Measurements from ENCODE around the gene ADGRD1.

ADGRD1 gene

GRCh38 chr12:131035245-131035681 is 81.6 kb downstream of the ADGRD1 start:
- H3K4me3 ChIP-seq (ENCODE audit: low read depth, low read length): peak overlapping the region; percentile 19
- no peak for TF ChIP-seq CTCF (IDR thresholded peaks at IDR 0.05; ENCODE audit: borderline replicate concordance, insufficient read depth, low read depth, low read length)

GRCh38 chr12:131038159-131038558 is 84.5 kb downstream of the ADGRD1 start:
- no peak overlapping the region for H3K4me3 ChIP-seq (ENCODE audit: low read depth, low read length)
- no peak for TF ChIP-seq CTCF (IDR thresholded peaks at IDR 0.05; ENCODE audit: borderline replicate concordance, insufficient read depth, low read depth, low read length)

GRCh38 chr12:131038961-131039950 is 85.5 kb downstream of the ADGRD1 start:
- no peak for TF ChIP-seq CTCF (IDR thresholded peaks at IDR 0.05; ENCODE audit: borderline replicate concordance, insufficient read depth, low read depth, low read length)
- H3K4me3 ChIP-seq (ENCODE audit: low read depth, low read length): no peak overlapping the region

GRCh38 chr12:131040491-131040890 is 86.8 kb downstream of the ADGRD1 start:
- TF ChIP-seq CTCF (IDR thresholded peaks at IDR 0.05; ENCODE audit: borderline replicate concordance, insufficient read depth, low read depth, low read length): no peak
- H3K4me3 ChIP-seq (ENCODE audit: low read depth, low read length): no peak overlapping the region

GRCh38 chr12:131041216-131041967 is 87.7 kb downstream of the ADGRD1 start:
- no peak for TF ChIP-seq CTCF (IDR thresholded peaks at IDR 0.05; ENCODE audit: borderline replicate concordance, insufficient read depth, low read depth, low read length)
- no peak overlapping the region for H3K4me3 ChIP-seq (ENCODE audit: low read depth, low read length)

- TF ChIP-seq CTCF (IDR thresholded peaks at IDR 0.05; ENCODE audit: borderline replicate concordance, insufficient read depth, low read depth, low read length): no peak
These were observed 88.5 kb downstream of the ADGRD1 start for GRCh38 chr12:131041968-131042833.

More at GRCh38 chr12:131041968-131042833, 88.5 kb downstream of the ADGRD1 start:
- H3K4me3 ChIP-seq (ENCODE audit: low read depth, low read length): no peak overlapping the region

Data from GM12875 (cell line).